RWPE1 (cell line): ENCODE measurements around the gene UBL3.

ENCODE experiments used
- CTCF ChIA-PET: fragments of 350-600 bp; sonication (Branson Sonifier 250); formaldehyde crosslinking; extraction: SDS; loops from one replicate; lab custom pipeline; 2021; lab: Yijun Ruan, JAX
- POLR2A ChIA-PET: fragments of 400-600 bp; formaldehyde crosslinking; extraction: SDS; loops from one replicate; lab custom pipeline; 2020; ENCODE audit warnings: antibody characterized with exemption; ENCODE audit not compliant: low non-redundant PET; lab: Yijun Ruan, JAX
- DNase-seq: peaks from one replicate; pipeline ENCODE4 v3.0.0; 2012; ENCODE audit warnings: low spot score
- H3K27ac ChIP-seq: fragments of 450-650 bp; 2 replicates; pipeline ENCODE4 v1.5.1; 2017
- TF ChIP-seq, protein P1 (sequence below): fragments of 450-650 bp; conservative IDR thresholded peaks from 2 replicates; pipeline ENCODE4 v1.5.1; 2017; ENCODE audit warnings: low read depth, mild to moderate bottlenecking

The UBL3 gene

DNA sequence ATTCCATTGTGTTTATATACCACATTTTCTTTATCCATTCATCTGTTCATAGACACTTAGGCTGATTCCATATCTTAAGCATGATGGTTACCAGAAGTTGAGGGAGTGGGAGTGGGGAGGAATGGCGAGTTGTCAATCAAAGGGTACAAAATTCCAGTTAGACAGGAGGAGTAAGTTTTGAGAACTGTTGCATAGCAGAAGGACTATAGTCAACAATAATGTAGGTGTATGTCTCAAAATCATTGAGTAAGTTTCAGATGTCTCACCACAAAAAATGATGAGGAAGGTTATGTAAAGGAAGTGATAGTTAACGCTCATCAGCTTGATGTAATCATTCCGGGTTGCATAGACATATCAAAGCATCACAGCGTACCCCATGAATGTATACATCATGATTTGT lies 4.6 kb upstream of the UBL3 start:
- ChIA-PET POLR2A (no interaction called here), CTCF (no interaction called here)
- H3K27ac ChIP-seq: no peak overlapping the region
- TF ChIP-seq, protein P1, sequence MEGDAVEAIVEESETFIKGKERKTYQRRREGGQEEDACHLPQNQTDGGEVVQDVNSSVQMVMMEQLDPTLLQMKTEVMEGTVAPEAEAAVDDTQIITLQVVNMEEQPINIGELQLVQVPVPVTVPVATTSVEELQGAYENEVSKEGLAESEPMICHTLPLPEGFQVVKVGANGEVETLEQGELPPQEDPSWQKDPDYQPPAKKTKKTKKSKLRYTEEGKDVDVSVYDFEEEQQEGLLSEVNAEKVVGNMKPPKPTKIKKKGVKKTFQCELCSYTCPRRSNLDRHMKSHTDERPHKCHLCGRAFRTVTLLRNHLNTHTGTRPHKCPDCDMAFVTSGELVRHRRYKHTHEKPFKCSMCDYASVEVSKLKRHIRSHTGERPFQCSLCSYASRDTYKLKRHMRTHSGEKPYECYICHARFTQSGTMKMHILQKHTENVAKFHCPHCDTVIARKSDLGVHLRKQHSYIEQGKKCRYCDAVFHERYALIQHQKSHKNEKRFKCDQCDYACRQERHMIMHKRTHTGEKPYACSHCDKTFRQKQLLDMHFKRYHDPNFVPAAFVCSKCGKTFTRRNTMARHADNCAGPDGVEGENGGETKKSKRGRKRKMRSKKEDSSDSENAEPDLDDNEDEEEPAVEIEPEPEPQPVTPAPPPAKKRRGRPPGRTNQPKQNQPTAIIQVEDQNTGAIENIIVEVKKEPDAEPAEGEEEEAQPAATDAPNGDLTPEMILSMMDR: no peak
- DNase-seq: no peak

GRCh38 chr13:29853131-29853530 lies 2.7 kb upstream of the UBL3 start:
- ChIA-PET POLR2A (no interaction called here), CTCF (no interaction called here)
- H3K27ac ChIP-seq: no peak overlapping the region
- TF ChIP-seq, protein P1: no peak
- DNase-seq: no peak

DNA sequence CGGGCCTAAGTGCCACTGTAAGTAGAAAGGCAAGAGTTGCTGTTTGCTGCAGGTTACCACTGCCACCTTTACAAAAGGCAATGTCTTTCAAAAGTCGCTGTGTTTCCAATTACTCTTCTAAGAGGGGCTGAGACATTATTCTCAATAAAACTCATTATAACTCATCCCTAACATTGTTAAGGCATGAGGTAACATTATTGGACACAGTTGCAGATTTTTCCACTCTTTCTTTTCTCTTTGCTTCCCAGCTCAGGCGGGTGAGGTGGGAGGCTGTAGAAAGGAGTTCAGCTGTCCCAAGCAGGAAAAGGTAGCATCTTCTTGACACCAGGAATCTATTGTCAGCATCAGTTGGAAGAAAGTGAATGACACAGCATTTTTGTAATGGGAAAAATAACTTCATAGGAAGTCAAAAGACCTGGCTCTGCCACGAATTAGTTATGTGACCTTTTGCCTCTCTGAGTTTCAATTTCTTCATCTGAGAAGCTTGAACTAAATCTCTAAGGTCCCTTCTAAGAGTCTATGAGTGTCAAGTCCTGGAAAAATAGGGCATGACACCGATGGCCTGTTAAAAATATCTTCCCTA lies 2.1 kb upstream of the UBL3 start:
- no peak for DNase-seq
- POLR2A ChIA-PET: no interaction called here
- TF ChIP-seq, protein P1: no peak
- no peak overlapping the region for H3K27ac ChIP-seq
- CTCF ChIA-PET: no interaction called here

GRCh38 chr13:29849731-29850212 lies 645 bp downstream of the UBL3 start:
- peak; percentile 70 for DNase-seq
- TF ChIP-seq, protein P1: no peak
- CTCF ChIA-PET: interaction anchor here (0.6 to 4.4 kb wide), 7 partner anchors 75 to 1203 kb away, joined by 3 to 23 read pairs (median 3); no protein-coding TSS in a partner anchor
- peak overlapping the region; percentile 96 for H3K27ac ChIP-seq
- POLR2A ChIA-PET: interaction anchor here (0.6 to 1.1 kb wide), 4 partner anchors 8 to 259 kb away, joined by 3 to 5 read pairs (median 4); no protein-coding TSS in a partner anchor

- POLR2A ChIA-PET: no interaction called here
- CTCF ChIA-PET: interaction anchor here (0.5 to 4.4 kb wide), 6 partner anchors 75 to 429 kb away, joined by 3 to 23 read pairs (median 8); no protein-coding TSS in a partner anchor
- TF ChIP-seq, protein P1: no peak
- no peak for DNase-seq
- peak overlapping the region; percentile 96 for H3K27ac ChIP-seq
Measured at GRCh38 chr13:29849071-29849631, 1.3 kb downstream of the UBL3 start.

GRCh38 chr13:29847501-29847983 lies 2.9 kb downstream of the UBL3 start:
- H3K27ac ChIP-seq: peak overlapping the region; percentile 58
- TF ChIP-seq, protein P1: no peak
- POLR2A ChIA-PET: interaction anchor here (1.0 kb wide), 1 partner anchor 102 kb away, joined by 3 read pairs; no protein-coding TSS in a partner anchor
- CTCF ChIA-PET: interaction anchor here (1.4 to 4.4 kb wide), 4 partner anchors 76 to 267 kb away, joined by 4 to 23 read pairs (median 14); no protein-coding TSS in a partner anchor
- DNase-seq: no peak
